Measurements from ENCODE around the gene CTSL. TPM values are rescaled to one million over a fixed set of nuclear protein-coding genes. Genes with fewer than 3 reads are reported as not detected.

The CTSL gene
- total RNA-seq = 369 and 388 TPM in 2 replicates

GRCh38 chr9:87725900-87726709 lies at the start of gene CTSL:
TSS of gene CTSL (plus strand) at chr9:87726119. CDS start at chr9:87727604, 1,485 bp downstream.

Other genes starting within 250 kb of the CTSL start
- gene DAPK1, start 228.3 kb upstream of the CTSL start, total RNA-seq = 12.5 and 19.7 TPM in 2 replicates
- gene SPATA31E1, start 156.8 kb downstream of the CTSL start, total RNA-seq = not detected in 2 replicates
- not detected in 2 replicates for gene SPATA31C1, start 191.8 kb downstream of the CTSL start, total RNA-seq
- 1.7 and 3.4 TPM in 2 replicates for gene CDK20, start 248.4 kb downstream of the CTSL start, total RNA-seq

All from regular cardiac myocyte (primary cell).